SK-N-SH treated with all-trans-retinoic acid at 6 μM for 48 hours (cell line): ENCODE results near the gene FAT1.

Source experiments
- ATAC-seq: fragments of 200-7000 bp; cut with Tn5 transposase; 3 replicates; pipeline ENCODE4 v1.9.1; 2020; ENCODE audit warnings: mild to moderate bottlenecking, moderate library complexity
- ARNTL ChIP-seq: fragments of 450-650 bp; formaldehyde crosslinking; IDR thresholded peaks from 2 replicates; pipeline ENCODE4 v1.5.0; 2020; ENCODE audit warnings: low read depth, mild to moderate bottlenecking, moderate library complexity, borderline replicate concordance
- BACH2 ChIP-seq: fragments of 250-450 bp; sonication (Bioruptor Pico); IDR thresholded peaks from 2 replicates; pipeline ENCODE4 v1.9.0; 2021; ENCODE audit warnings: mild to moderate bottlenecking, borderline replicate concordance
- CSDC2 ChIP-seq: fragments of 250-450 bp; sonication (Bioruptor Pico); IDR thresholded peaks from 2 replicates; pipeline ENCODE4 v1.5.0; 2020; ENCODE audit warnings: mild to moderate bottlenecking, moderate library complexity
- ESRRG ChIP-seq: fragments of 250-450 bp; sonication (Bioruptor Pico); IDR thresholded peaks from 2 replicates; pipeline ENCODE4 v1.6.1; 2021; ENCODE audit warnings: mild to moderate bottlenecking
- GLIS3 ChIP-seq: fragments of 250-450 bp; sonication (Bioruptor Pico); IDR thresholded peaks from 2 replicates; pipeline ENCODE4 v1.5.0; 2020; ENCODE audit warnings: mild to moderate bottlenecking, moderate library complexity
- ISL1 ChIP-seq: fragments of 250-450 bp; sonication (Bioruptor Pico); IDR thresholded peaks from 2 replicates; pipeline ENCODE4 v2.1.2; 2022; ENCODE audit warnings: mild to moderate bottlenecking, moderate library complexity
- OSR1 ChIP-seq: fragments of 250-450 bp; sonication (Bioruptor Pico); IDR thresholded peaks from 2 replicates; pipeline ENCODE4 v1.8.0; 2022; ENCODE audit warnings: moderate library complexity, mild to moderate bottlenecking, inconsistent platforms
- PPARA ChIP-seq: fragments of 250-450 bp; sonication (Bioruptor Pico); IDR thresholded peaks from 2 replicates; pipeline ENCODE4 v1.5.0; 2020; ENCODE audit warnings: mild to moderate bottlenecking, borderline replicate concordance
- SNAI2 ChIP-seq: fragments of 250-450 bp; sonication (Bioruptor Pico); IDR thresholded peaks from 2 replicates; pipeline ENCODE4 v1.5.0; 2020; ENCODE audit warnings: mild to moderate bottlenecking, moderate library complexity
- TCF4 ChIP-seq: fragments of 250-450 bp; sonication (Bioruptor Pico); IDR thresholded peaks from 2 replicates; pipeline ENCODE4 v1.8.0; 2021; ENCODE audit warnings: mild to moderate bottlenecking, moderate library complexity, borderline replicate concordance
- TOX ChIP-seq: fragments of 250-450 bp; sonication (Bioruptor Pico); IDR thresholded peaks from 2 replicates; pipeline ENCODE4 v1.8.0; 2021; ENCODE audit warnings: mild to moderate bottlenecking, moderate library complexity, borderline replicate concordance
- ZC3H10 ChIP-seq: fragments of 250-450 bp; sonication (Bioruptor Pico); IDR thresholded peaks from 2 replicates; pipeline ENCODE4 v1.5.1; 2021; ENCODE audit warnings: mild to moderate bottlenecking, moderate library complexity
- ZFP3 ChIP-seq: fragments of 250-450 bp; sonication (Bioruptor Pico); IDR thresholded peaks from 2 replicates; pipeline ENCODE4 v1.5.0; 2020; ENCODE audit warnings: mild to moderate bottlenecking, moderate library complexity
- ZFP30 ChIP-seq: fragments of 450-650 bp; formaldehyde crosslinking; IDR thresholded peaks from 2 replicates; pipeline ENCODE4 v1.5.0; 2022; ENCODE audit warnings: mild to moderate bottlenecking, moderate library complexity
- ZNF565 ChIP-seq: fragments of 450-650 bp; formaldehyde crosslinking; conservative IDR thresholded peaks from 2 replicates; pipeline ENCODE4 v1.5.0; 2020; ENCODE audit warnings: low read depth, mild to moderate bottlenecking, moderate library complexity
- ZNF70 ChIP-seq: fragments of 450-650 bp; formaldehyde crosslinking; IDR thresholded peaks from 2 replicates; pipeline ENCODE4 v1.5.0; 2020; ENCODE audit warnings: mild to moderate bottlenecking, moderate library complexity
- ZNF8 ChIP-seq: fragments of 450-650 bp; formaldehyde crosslinking; IDR thresholded peaks from 2 replicates; pipeline ENCODE4 v1.5.0; 2020; ENCODE audit warnings: mild to moderate bottlenecking, moderate library complexity
- TF ChIP-seq, protein P1 (sequence below): fragments of 250-450 bp; sonication (Bioruptor Pico); IDR thresholded peaks from 2 replicates; pipeline ENCODE4 v1.8.0; 2021; ENCODE audit warnings: low read depth, mild to moderate bottlenecking, moderate library complexity, borderline replicate concordance
- TF ChIP-seq, protein P2 (sequence below): fragments of 250-450 bp; sonication (Bioruptor Pico); IDR thresholded peaks from 2 replicates; pipeline ENCODE4 v1.5.0; 2020; ENCODE audit warnings: mild to moderate bottlenecking, moderate library complexity
- TF ChIP-seq, protein P3 (sequence below): fragments of 250-450 bp; sonication (Bioruptor Pico); IDR thresholded peaks from 2 replicates; pipeline ENCODE4 v1.5.1; 2020; ENCODE audit warnings: low read depth, mild to moderate bottlenecking, moderate library complexity
- TF ChIP-seq, protein P4 (sequence below): fragments of 250-450 bp; sonication (Bioruptor Pico); IDR thresholded peaks from 2 replicates; pipeline ENCODE4 v1.8.0; 2020; ENCODE audit warnings: mild to moderate bottlenecking, moderate library complexity, borderline replicate concordance
- TF ChIP-seq, protein P5 (sequence below): fragments of 250-450 bp; sonication (Bioruptor Pico); IDR thresholded peaks from 2 replicates; pipeline ENCODE4 v1.5.1; 2021; ENCODE audit warnings: mild to moderate bottlenecking, moderate library complexity

The FAT1 gene

DNA sequence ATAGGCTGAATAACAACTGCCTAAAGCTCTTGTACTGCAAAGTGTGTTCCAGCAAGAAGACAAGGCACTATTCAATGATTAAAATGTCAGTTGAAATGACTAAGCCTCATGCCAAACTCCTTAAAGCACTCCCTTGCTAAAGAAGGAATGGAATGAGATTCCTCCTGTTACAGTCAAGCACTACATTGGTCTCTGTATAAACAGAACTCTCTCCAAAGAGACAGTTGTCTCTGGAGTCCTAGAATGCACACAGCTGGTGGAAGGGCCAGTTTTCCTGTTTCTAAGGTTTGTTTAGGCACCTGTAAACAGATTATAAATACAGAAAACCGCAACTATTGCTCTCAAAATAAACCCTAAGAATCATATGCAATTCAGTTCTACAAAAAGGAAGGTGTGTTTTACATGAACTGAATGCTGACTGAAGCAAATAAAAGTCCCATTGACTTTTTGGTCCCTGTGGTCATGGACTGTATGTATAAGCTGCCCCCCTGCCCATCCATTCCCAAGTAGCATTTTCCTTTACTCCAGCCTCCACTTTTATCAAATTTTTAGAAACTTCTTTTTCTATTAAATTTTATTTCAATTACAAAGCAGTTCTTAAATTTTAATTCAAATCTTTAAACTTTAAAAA lies 47.0 kb downstream of the FAT1 start:
- no peak; the same call in 1 of the 2 replicates for TF ChIP-seq ISL1
- TF ChIP-seq ZFP30 = no peak
- no peak for TF ChIP-seq SNAI2 (CRISPR knock-in tag)
- TF ChIP-seq ZNF8 = no peak
- TF ChIP-seq, protein P1, sequence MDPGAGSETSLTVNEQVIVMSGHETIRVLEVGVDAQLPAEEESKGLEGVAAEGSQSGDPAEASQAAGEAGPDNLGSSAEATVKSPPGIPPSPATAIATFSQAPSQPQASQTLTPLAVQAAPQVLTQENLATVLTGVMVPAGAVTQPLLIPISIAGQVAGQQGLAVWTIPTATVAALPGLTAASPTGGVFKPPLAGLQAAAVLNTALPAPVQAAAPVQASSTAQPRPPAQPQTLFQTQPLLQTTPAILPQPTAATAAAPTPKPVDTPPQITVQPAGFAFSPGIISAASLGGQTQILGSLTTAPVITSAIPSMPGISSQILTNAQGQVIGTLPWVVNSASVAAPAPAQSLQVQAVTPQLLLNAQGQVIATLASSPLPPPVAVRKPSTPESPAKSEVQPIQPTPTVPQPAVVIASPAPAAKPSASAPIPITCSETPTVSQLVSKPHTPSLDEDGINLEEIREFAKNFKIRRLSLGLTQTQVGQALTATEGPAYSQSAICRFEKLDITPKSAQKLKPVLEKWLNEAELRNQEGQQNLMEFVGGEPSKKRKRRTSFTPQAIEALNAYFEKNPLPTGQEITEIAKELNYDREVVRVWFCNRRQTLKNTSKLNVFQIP (CRISPR knock-in tag) = no peak
- no peak for TF ChIP-seq GLIS3 (CRISPR knock-in tag)
- no peak for TF ChIP-seq ZNF565 (CRISPR knock-in tag)
- no peak for TF ChIP-seq CSDC2 (CRISPR knock-in tag)
- no peak for TF ChIP-seq ESRRG (CRISPR knock-in tag)
- no peak for TF ChIP-seq TCF4 (CRISPR knock-in tag)
- TF ChIP-seq ZC3H10 (CRISPR knock-in tag) = no peak
- no peak for TF ChIP-seq ZNF70 (CRISPR knock-in tag)
- TF ChIP-seq, protein P2, sequence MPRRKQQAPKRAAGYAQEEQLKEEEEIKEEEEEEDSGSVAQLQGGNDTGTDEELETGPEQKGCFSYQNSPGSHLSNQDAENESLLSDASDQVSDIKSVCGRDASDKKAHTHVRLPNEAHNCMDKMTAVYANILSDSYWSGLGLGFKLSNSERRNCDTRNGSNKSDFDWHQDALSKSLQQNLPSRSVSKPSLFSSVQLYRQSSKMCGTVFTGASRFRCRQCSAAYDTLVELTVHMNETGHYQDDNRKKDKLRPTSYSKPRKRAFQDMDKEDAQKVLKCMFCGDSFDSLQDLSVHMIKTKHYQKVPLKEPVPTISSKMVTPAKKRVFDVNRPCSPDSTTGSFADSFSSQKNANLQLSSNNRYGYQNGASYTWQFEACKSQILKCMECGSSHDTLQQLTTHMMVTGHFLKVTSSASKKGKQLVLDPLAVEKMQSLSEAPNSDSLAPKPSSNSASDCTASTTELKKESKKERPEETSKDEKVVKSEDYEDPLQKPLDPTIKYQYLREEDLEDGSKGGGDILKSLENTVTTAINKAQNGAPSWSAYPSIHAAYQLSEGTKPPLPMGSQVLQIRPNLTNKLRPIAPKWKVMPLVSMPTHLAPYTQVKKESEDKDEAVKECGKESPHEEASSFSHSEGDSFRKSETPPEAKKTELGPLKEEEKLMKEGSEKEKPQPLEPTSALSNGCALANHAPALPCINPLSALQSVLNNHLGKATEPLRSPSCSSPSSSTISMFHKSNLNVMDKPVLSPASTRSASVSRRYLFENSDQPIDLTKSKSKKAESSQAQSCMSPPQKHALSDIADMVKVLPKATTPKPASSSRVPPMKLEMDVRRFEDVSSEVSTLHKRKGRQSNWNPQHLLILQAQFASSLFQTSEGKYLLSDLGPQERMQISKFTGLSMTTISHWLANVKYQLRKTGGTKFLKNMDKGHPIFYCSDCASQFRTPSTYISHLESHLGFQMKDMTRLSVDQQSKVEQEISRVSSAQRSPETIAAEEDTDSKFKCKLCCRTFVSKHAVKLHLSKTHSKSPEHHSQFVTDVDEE (CRISPR knock-in tag) = no peak
- no peak for TF ChIP-seq ARNTL
- TF ChIP-seq, protein P3, sequence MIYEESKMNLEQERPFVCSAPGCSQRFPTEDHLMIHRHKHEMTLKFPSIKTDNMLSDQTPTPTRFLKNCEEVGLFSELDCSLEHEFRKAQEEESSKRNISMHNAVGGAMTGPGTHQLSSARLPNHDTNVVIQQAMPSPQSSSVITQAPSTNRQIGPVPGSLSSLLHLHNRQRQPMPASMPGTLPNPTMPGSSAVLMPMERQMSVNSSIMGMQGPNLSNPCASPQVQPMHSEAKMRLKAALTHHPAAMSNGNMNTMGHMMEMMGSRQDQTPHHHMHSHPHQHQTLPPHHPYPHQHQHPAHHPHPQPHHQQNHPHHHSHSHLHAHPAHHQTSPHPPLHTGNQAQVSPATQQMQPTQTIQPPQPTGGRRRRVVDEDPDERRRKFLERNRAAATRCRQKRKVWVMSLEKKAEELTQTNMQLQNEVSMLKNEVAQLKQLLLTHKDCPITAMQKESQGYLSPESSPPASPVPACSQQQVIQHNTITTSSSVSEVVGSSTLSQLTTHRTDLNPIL = no peak
- TF ChIP-seq, protein P4, sequence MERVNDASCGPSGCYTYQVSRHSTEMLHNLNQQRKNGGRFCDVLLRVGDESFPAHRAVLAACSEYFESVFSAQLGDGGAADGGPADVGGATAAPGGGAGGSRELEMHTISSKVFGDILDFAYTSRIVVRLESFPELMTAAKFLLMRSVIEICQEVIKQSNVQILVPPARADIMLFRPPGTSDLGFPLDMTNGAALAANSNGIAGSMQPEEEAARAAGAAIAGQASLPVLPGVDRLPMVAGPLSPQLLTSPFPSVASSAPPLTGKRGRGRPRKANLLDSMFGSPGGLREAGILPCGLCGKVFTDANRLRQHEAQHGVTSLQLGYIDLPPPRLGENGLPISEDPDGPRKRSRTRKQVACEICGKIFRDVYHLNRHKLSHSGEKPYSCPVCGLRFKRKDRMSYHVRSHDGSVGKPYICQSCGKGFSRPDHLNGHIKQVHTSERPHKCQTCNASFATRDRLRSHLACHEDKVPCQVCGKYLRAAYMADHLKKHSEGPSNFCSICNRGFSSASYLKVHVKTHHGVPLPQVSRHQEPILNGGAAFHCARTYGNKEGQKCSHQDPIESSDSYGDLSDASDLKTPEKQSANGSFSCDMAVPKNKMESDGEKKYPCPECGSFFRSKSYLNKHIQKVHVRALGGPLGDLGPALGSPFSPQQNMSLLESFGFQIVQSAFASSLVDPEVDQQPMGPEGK (CRISPR knock-in tag) = no peak
- no peak for TF ChIP-seq ZFP3
- TF ChIP-seq, protein P5, sequence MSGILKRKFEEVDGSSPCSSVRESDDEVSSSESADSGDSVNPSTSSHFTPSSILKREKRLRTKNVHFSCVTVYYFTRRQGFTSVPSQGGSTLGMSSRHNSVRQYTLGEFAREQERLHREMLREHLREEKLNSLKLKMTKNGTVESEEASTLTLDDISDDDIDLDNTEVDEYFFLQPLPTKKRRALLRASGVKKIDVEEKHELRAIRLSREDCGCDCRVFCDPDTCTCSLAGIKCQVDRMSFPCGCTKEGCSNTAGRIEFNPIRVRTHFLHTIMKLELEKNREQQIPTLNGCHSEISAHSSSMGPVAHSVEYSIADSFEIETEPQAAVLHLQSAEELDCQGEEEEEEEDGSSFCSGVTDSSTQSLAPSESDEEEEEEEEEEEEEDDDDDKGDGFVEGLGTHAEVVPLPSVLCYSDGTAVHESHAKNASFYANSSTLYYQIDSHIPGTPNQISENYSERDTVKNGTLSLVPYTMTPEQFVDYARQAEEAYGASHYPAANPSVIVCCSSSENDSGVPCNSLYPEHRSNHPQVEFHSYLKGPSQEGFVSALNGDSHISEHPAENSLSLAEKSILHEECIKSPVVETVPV (CRISPR knock-in tag) = no peak
- peak; percentile 98 for ATAC-seq

DNA sequence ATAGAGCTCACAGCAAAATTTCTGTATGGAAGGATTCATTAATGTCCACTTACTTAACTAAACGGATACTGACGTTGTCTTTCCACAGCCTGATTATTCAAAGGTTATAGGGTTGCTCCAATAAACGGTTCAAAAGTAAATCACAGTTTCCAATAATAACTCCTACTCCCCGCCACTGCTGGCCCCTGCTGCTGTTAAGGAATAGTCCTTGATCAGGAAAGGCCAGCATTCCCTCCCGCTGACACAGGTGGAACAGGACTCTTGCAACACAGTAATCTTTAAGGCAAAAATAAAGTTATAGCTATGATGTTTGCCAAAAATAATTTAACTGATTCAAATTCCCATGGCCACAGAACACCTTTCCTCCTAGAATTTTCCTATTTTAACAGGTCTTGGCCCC lies 53.9 kb downstream of the FAT1 start:
- ATAC-seq = peak; percentile 36
- TF ChIP-seq, protein P4 (CRISPR knock-in tag) = no peak
- no peak for TF ChIP-seq ZNF70 (CRISPR knock-in tag)
- TF ChIP-seq ESRRG (CRISPR knock-in tag) = no peak
- no peak for TF ChIP-seq ZFP3
- no peak for TF ChIP-seq GLIS3 (CRISPR knock-in tag)
- TF ChIP-seq TCF4 (CRISPR knock-in tag) = no peak
- TF ChIP-seq ISL1 = no peak
- no peak for TF ChIP-seq BACH2 (CRISPR knock-in tag)
- TF ChIP-seq CSDC2 (CRISPR knock-in tag) = no peak
- no peak for TF ChIP-seq PPARA (CRISPR knock-in tag)
- no peak for TF ChIP-seq SNAI2 (CRISPR knock-in tag)
- TF ChIP-seq, protein P3 = no peak
- no peak for TF ChIP-seq ZNF565 (CRISPR knock-in tag)
- no peak for TF ChIP-seq OSR1 (CRISPR knock-in tag)
- TF ChIP-seq, protein P5 (CRISPR knock-in tag) = no peak
- TF ChIP-seq TOX = no peak
- TF ChIP-seq ZFP30 = no peak
- TF ChIP-seq ARNTL = no peak
- TF ChIP-seq ZC3H10 (CRISPR knock-in tag) = no peak
